ENCODE data around the gene MRGPRE. TPM values are rescaled to one million over a fixed set of nuclear protein-coding genes. Genes with fewer than 3 reads are reported as not detected.

Gene MRGPRE
- polyA plus RNA-seq, 2 of the 4 experiments (the other 2 are of a cell fraction) = not detected

GRCh38 chr11:3230636-3231549 is 1.3 kb downstream of the MRGPRE start:
- no peaks in the 10 kb centered on the region for H3K4me1 ChIP-seq
- FAIRE-seq = no peak
- 34% methylated on average over 10 of the region's 12 CpGs for WGBS (ENCODE audit: missing lambda C conversion rate)
- ChIA-PET CTCF (interaction anchor here (0.9 to 1.0 kb wide), 3 partner anchors 14 to 193 kb away, joined by 3 read pairs; no protein-coding TSS in a partner anchor), POLR2A (no interaction called here)
- H3K4me2 ChIP-seq = no peak overlapping the region
- no peak for ATAC-seq
- TF ChIP-seq CBX8 (IDR thresholded peaks at IDR 0.05) = no peak
- no peak for TF ChIP-seq TFCP2L1 (CRISPR knock-in tag; IDR thresholded peaks at IDR 0.05)
- no peak for TF ChIP-seq CHD4 (IDR thresholded peaks at IDR 0.05; ENCODE audit: borderline replicate concordance)
- no peak for TF ChIP-seq EHMT2 (IDR thresholded peaks at IDR 0.05; ENCODE audit: low read depth)
- TF ChIP-seq, protein P1, sequence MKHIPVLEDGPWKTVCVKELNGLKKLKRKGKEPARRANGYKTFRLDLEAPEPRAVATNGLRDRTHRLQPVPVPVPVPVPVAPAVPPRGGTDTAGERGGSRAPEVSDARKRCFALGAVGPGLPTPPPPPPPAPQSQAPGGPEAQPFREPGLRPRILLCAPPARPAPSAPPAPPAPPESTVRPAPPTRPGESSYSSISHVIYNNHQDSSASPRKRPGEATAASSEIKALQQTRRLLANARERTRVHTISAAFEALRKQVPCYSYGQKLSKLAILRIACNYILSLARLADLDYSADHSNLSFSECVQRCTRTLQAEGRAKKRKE (CRISPR knock-in tag; IDR thresholded peaks at IDR 0.05; ENCODE audit: low read depth) = no peak
- no peak for TF ChIP-seq EHF (CRISPR knock-in tag; IDR thresholded peaks at IDR 0.05)
- TF ChIP-seq, protein P2, sequence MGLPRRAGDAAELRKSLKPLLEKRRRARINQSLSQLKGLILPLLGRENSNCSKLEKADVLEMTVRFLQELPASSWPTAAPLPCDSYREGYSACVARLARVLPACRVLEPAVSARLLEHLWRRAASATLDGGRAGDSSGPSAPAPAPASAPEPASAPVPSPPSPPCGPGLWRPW (IDR thresholded peaks at IDR 0.05) = no peak
- no peak for TF ChIP-seq MAZ (IDR thresholded peaks at IDR 0.05; ENCODE audit: borderline replicate concordance, low read depth, low read length)
- TF ChIP-seq, protein P3, sequence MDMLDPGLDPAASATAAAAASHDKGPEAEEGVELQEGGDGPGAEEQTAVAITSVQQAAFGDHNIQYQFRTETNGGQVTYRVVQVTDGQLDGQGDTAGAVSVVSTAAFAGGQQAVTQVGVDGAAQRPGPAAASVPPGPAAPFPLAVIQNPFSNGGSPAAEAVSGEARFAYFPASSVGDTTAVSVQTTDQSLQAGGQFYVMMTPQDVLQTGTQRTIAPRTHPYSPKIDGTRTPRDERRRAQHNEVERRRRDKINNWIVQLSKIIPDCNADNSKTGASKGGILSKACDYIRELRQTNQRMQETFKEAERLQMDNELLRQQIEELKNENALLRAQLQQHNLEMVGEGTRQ (IDR thresholded peaks at IDR 0.05) = no peak
- TF ChIP-seq HMGXB4 (CRISPR knock-in tag; IDR thresholded peaks at IDR 0.05; ENCODE audit: borderline replicate concordance) = no peak
- TF ChIP-seq GATA3 (IDR thresholded peaks at IDR 0.05; ENCODE audit: borderline replicate concordance) = no peak
- TF ChIP-seq FOSL2 (IDR thresholded peaks at IDR 0.05) = no peak
- no peak for TF ChIP-seq FOSL2 (CRISPR knock-in tag; IDR thresholded peaks at IDR 0.05)
- TF ChIP-seq CEBPB (IDR thresholded peaks at IDR 0.05) = no peak
- no peak for TF ChIP-seq HDAC2 (IDR thresholded peaks at IDR 0.05)
- TF ChIP-seq ESRRA (IDR thresholded peaks at IDR 0.05; ENCODE audit: borderline replicate concordance, low read length) = no peak
- no peak for TF ChIP-seq HOXB13 (CRISPR knock-in tag; IDR thresholded peaks at IDR 0.05; ENCODE audit: low read depth)
- H3K9me3 ChIP-seq = no peaks in the 10 kb centered on the region
- no peak for DNase-seq (ENCODE audit: low read depth in 1 of 2, low spot score in 1 of 2)
- no peak overlapping the region for H3K4me3 ChIP-seq
- no peak overlapping the region for H3K27ac ChIP-seq

GRCh38 chr11:3229673-3230630 is 2.3 kb downstream of the MRGPRE start:
- ChIA-PET POLR2A (no interaction called here), CTCF (interaction anchor here (0.8 to 1.0 kb wide), 4 partner anchors 13 to 338 kb away, joined by 3 read pairs; no protein-coding TSS in a partner anchor)
- FAIRE-seq = no peak
- no peak for TF ChIP-seq NR3C1 (IDR thresholded peaks at IDR 0.05)
- TF ChIP-seq FOSL2 (IDR thresholded peaks at IDR 0.05) = no peak
- no peak for TF ChIP-seq FOSL2 (CRISPR knock-in tag; IDR thresholded peaks at IDR 0.05)
- TF ChIP-seq RARB (CRISPR knock-in tag; IDR thresholded peaks at IDR 0.05) = no peak
- TF ChIP-seq RFX5 (IDR thresholded peaks at IDR 0.05) = no peak
- no peak for TF ChIP-seq HOXA7 (CRISPR knock-in tag; IDR thresholded peaks at IDR 0.05)
- Histone ChIP-seq H3K4me1 (no peaks in the 10 kb centered on the region), H3K4me3 (no peak overlapping the region), H3K4me2 (no peak overlapping the region), H3K9me3 (no peaks in the 10 kb centered on the region), H3K27ac (no peak overlapping the region)
- ATAC-seq = no peak
- 39% methylated on average over 11 of the region's 21 CpGs for WGBS (ENCODE audit: missing lambda C conversion rate)
- DNase-seq (ENCODE audit: low read depth in 1 of 2, low spot score in 1 of 2) = no peak

All from A549 (cell line).